HG03196 (cell line): Measurements from ENCODE around the gene MARVELD1.

Source experiments
- ATAC-seq: cut with Tn5 transposase; IDR thresholded peaks from one replicate; pipeline ENCODE4 v1.9.1; 2021; ENCODE audit not compliant: unreplicated experiment

Gene MARVELD1

GRCh38 chr10:97754726-97755125 is 41.2 kb downstream of the MARVELD1 start:
- no peak for ATAC-seq

DNA sequence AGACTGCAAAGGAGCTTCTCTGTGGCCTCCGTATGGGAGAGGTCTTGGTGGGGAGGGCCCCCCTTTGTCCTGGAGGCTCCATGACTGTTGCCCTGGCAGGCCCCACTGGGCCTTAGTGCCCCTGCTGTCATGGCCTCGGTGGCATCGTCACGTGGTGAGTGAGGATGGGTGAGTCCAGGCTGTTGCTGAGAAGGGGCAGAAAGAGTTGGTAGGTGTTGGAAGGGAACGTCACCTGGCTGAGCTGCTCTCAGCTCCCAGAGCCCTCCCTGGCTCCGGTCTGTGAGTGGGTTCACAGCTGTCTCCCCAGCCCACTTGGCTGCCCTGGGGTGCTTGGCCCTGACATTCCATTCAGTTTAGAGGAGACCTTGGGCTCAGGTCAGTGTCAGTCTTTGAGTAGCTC is 42.2 kb downstream of the MARVELD1 start:
- no peak for ATAC-seq

DNA sequence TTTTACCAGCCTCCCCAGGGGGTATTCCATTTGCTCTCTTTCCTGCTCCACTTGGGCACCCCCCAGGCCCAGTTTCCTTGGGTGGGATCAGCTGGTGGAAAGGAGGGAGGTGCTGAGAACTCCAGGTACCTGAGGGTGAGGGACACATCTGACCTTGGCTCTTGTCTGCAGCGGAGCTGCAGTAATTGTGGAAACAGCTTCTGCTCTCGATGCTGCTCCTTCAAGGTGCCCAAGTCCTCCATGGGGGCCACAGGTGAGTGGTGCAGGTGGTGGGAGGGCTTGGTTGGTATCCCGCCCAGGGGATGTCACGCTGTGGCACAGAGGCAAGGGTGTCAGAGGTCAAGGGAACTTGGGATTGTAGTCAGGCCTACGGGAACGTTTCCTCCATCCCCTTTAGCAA is 43.9 kb downstream of the MARVELD1 start:
- no peak for ATAC-seq

- ATAC-seq: no peak
These were observed 45.8 kb downstream of the MARVELD1 start for GRCh38 chr10:97759158-97759887.

DNA sequence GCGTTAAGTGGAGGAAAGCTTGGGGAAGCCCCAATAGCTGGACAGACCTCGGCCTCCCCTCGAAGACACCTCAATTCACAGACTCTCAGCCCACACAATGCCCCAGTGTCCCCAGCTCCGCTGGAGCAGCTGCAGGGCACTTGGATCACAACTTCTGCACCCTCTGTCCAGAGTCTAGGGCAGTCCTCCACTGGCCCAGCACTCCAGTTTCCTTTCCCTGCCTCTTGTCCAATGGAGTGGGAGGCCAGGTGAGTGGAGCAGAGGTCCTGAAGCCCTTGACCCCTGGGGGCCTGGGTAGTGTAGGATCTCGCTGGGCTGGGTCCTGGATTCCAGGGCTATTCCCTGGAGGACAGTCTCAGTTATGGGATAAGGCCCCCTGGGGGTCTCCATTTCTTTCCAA is 46.4 kb downstream of the MARVELD1 start:
- no peak for ATAC-seq

DNA sequence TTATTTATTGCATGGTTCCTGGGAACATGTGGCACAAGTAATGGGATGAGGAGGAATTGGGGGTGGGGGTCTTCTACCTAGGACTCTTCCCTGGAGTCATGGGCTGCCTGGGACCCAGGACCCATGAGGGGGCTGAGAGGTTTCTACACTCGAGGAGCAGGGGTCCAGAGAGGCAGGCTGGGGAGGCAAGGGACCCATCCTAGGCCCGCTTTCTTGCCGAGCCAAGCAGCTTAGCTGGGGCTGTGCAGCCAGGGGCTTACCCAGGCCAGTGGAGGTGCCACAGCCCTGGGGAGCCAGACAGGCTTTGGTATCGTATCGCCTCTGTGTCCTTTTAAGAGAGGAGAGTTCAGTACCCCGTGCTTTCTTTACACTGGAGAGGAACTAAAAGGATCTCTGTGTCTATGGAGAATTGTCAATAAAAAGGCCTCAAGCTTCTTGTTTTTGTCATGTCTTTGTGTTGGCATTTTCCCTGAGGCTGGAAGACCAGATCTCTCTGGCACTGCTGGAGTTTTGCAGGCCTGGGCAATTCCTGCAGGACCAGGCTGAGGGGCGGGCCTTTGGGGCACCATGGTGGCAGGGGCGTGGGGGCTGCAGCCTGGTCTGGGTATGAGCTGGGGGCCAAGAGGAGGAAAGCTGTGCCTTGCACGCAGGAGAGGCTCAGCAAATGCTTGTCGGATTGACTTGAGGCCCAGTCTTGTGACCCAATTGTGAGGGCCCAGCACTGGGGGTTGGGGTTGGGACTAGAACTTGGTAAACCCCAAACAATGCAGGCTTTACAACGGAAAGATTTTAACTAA is 47.1 kb downstream of the MARVELD1 start:
- ATAC-seq: no peak

DNA sequence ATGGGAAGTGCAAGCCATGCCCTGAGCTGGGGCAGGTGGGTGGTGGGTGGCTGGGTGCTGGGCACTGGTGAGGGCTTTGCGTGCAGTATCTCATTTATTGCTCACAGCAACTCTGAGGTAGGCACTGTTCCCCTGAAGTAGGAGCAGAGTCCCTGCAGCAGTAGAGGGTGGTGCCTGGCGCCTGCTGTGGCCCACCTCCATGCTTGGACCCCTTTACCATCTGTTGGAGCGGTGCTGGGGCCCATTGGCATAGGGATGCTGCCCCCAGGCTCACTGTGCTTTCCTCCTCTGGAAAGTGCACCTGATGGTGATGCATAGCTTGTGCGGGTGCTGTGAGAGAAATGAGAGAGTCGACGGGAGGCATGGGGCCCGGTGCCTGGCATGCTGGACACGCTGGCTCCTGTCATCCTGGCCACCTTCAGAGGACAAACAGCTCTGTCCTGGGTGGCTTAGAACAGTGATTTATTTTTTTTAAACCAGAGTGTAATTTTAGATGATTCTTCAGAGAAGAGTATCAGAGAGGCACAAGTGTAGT is 47.9 kb downstream of the MARVELD1 start:
- ATAC-seq: no peak

GRCh38 chr10:97762056-97762455 is 48.5 kb downstream of the MARVELD1 start:
- ATAC-seq: no peak

GRCh38 chr10:97762816-97763215 is 49.3 kb downstream of the MARVELD1 start:
- ATAC-seq: no peak

DNA sequence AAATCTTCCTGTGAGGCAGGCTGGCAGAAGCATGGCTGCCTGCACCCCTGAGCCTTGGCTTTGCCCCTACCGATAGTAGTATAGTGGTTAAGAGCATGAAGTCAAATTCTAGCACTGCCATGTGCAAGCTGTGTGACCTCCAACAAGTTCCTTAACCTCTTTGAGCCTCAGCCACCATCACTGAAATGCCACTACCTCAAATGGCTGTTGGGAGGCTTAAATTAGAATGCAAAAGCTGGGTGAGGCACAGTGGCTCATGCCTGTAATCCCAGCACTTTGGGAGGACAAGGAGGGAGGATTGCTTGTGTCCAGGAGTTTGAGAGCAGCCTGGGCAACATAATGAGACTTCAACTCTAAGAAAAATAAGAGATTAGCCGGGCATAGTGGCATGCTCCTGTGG is 49.9 kb downstream of the MARVELD1 start:
- no peak for ATAC-seq

DNA sequence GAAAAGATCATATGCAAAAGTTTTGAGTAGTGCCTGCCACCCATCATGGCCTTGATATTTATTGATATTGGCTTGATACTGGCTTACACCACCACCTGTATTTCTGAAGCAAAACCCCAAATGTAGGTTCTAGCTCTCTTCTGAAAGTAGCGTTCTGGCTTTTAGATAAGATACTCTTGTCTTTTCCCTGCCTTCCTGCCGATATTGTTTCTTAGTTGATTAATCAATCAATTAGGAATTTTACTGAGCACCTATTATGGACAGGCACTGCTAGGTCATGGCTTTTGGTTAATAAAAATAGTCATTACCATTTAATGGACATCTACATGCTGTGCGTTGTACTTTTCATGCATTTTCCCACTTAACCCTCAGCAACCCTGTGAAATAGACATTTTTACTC is 50.4 kb downstream of the MARVELD1 start:
- no peak for ATAC-seq

- no peak for ATAC-seq
These were observed 51.0 kb downstream of the MARVELD1 start for GRCh38 chr10:97764519-97764931.

DNA sequence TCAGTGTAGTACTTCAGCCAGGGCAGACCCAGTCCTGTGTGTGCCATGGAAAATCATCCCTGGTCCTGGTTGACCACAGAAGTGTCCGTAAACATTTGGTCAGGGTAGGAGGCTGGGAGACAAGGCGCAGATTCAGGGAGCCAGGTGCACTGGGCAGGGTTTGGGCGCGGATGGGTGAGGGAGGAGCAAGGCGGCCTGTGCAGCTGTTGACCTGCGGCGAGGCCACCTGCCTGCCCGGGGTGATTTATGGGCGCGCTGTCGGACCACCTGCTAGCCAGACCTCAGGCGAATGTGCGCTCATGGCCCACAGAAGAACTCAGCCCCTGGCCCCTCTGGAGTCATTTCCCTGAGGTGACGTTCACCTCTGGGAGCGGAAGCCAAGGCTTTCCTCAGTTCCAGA is 51.7 kb downstream of the MARVELD1 start:
- no peak for ATAC-seq

DNA sequence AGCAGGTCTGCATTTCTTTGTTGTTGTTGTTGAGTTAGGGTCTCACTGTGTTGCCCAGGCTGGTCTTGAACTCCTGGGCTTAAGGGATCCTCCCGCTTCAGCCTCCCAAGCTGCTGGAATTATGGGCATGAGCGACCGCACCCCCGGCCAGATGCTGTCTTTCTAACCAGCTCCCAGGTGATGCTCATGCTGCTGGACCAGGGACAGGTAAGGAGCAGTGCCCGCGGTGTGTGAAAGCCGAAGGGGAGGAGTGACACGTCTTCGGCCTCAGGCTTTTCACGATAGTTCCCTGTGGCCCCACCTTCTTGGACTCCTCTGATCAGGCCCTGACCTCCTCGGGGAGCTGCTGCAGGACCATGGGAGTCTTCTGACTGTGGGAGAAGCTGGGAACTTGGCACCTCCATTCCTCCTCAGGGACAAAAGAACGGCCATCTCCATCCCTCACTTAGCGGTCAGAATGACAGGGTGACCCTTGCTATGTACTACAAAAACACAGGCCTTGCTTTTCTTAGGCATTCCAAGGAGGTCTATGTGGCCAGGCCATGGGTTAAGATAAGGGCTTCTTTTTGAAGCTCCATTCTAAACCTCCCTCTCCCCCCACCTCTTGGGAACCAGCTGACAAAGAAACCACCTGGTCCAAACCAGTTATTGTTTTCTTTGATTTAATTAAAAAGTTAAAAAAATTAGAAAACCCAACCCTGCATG is 52.7 kb downstream of the MARVELD1 start:
- no peak for ATAC-seq

- no peak for ATAC-seq
These were observed 53.7 kb downstream of the MARVELD1 start for GRCh38 chr10:97766996-97767924.
